ENCODE results near the gene NUBPL.
"Not testable (repeated sequence)": the region's sequence is repeated elsewhere in the genome, so short reads cannot be mapped to it uniquely, and the experiment has no call there.

NUBPL gene

DNA sequence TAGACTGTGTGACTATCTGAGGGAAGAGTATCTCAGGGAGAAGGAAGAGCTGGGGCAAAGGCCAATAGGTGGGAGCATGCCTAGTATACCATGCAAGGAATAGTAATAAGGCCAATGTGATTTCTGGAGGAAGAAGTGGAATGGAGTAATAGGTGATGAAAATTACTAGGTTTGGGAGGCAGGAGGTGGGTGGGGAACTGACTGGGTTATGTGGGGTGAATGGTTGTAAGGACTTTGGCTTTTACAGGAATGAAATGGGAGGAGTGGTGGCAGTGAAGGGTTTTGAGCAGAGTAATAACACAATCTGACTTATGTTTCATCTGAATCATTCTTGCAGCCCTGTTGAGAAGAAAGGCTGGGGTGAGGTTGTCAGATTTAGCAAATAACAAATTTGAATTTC, 30.9 kb downstream of the NUBPL start:
- no peak overlapping the region for H3K27ac ChIP-seq
- TF ChIP-seq ZFX (IDR thresholded peaks at IDR 0.05; ENCODE audit: borderline replicate concordance), result no peak
- TF ChIP-seq, protein P1, sequence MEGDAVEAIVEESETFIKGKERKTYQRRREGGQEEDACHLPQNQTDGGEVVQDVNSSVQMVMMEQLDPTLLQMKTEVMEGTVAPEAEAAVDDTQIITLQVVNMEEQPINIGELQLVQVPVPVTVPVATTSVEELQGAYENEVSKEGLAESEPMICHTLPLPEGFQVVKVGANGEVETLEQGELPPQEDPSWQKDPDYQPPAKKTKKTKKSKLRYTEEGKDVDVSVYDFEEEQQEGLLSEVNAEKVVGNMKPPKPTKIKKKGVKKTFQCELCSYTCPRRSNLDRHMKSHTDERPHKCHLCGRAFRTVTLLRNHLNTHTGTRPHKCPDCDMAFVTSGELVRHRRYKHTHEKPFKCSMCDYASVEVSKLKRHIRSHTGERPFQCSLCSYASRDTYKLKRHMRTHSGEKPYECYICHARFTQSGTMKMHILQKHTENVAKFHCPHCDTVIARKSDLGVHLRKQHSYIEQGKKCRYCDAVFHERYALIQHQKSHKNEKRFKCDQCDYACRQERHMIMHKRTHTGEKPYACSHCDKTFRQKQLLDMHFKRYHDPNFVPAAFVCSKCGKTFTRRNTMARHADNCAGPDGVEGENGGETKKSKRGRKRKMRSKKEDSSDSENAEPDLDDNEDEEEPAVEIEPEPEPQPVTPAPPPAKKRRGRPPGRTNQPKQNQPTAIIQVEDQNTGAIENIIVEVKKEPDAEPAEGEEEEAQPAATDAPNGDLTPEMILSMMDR (IDR thresholded peaks at IDR 0.05), result no peak

DNA sequence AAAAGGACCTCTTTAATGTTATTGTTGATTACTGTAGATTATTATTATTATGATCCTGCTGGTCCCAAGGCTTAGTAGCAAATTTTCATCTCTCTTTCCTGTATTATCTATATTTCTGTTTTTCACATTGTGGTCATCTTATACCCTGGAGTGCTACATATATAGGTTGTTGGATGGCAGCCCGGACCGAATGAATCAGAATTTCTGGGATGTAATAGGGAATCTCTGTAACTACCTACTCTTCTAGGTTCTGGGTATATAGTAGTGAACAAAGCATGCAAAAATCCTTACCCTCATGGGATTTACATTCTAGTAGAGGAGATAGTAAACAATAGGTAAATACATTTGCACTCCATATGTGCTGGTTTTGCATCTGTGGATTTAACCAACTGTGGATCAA, 31.4 kb downstream of the NUBPL start:
- no peak for TF ChIP-seq ZFX (IDR thresholded peaks at IDR 0.05; ENCODE audit: borderline replicate concordance)
- TF ChIP-seq, protein P1 (IDR thresholded peaks at IDR 0.05), result no peak
- no peak overlapping the region for H3K27ac ChIP-seq

DNA sequence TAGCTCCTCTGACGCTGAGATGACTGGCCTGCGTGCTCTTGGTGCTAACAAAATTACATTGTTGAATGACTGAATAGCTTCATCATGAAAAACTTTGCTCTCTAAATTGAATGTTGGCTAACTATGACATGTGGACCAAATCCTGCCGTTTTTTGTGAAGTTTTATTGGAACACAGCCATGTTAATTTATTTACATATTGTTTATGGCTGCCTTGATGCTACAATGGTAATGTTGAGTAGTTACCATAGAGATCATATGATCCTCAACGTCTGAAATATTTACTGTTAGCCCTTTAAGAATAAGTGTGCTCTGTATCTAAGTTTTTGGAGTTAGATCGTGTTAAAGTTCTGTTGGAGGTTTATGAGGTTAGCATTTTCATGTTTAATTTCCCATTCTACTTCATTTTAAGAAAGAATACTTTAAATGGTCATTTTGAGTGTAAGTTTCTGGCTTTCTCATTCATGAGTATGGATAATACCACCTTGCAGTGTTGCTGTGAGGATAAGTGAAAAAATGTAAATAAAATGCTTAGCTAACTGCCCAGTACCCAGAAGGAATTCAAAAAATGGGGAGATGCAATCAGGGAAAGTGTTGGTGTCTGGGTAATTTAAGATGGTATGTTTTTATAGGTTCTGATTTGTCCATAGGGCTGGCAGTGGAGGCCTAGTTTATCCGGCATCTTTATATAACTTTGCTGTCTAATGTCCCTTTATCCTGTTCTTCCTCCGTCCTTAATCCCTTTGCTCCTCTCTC, 35.3 kb downstream of the NUBPL start:
- no peak overlapping the region for H3K27ac ChIP-seq
- TF ChIP-seq ZFX (IDR thresholded peaks at IDR 0.05; ENCODE audit: borderline replicate concordance), result no peak
- TF ChIP-seq, protein P1 (IDR thresholded peaks at IDR 0.05), result no peak

DNA sequence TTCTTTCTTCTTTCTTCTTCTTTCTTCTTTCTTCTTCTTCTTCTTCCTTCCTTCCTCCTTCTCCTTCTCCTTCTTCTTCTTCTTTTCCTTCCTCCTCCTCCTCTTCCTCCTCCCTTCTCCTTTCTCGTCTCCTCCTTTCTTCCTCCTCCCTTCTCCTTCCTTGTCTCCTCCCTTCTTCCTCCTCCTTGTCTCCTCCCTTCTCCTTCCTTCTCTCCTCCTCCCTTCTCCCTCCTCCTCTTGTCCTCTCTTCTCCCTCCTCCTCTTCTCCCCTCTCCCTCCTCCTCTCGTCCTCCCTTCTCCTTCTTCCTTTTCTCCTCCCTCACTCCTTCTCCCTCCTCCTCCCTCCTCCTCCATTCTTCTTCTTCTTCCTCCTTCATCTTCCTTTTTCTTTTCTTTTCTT, 44.5 kb downstream of the NUBPL start:
- TF ChIP-seq ZFX (IDR thresholded peaks at IDR 0.05; ENCODE audit: borderline replicate concordance), result no peak
- TF ChIP-seq, protein P1 (IDR thresholded peaks at IDR 0.05), result no peak
- H3K27ac ChIP-seq, result no peak overlapping the region

DNA sequence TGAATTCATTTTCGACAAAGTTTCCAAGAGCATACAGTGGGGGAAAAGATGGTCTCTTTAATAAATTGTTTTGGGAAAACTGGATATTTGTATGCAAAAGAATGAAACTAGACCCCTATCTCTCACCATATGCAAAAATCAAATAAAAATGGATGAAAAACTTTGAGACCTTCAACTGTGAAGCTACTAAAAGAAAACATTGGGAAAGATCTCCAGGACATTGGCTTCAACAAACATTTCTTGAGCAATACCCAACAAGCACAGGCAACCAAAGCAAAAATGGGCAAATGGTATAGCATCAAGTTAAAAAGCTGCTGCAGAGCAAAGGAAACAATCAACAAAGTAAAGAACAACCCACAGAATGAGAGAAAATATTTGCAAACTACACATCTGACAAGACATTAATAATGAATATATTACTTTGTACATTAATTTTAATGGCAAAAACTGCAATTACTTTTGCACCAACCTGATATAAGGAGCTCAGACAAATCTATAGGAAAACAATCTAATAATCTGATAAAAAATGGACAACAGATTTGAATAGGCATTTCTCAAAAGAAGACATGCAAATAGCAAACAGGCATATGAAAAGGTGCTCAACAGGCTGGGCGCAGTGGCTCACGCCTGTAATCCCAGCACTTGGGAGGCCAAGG, 50.7 kb downstream of the NUBPL start:
- no peak overlapping the region for H3K27ac ChIP-seq
- TF ChIP-seq, protein P1 (IDR thresholded peaks at IDR 0.05), result no peak
- TF ChIP-seq ZFX (IDR thresholded peaks at IDR 0.05; ENCODE audit: borderline replicate concordance), result no peak

DNA sequence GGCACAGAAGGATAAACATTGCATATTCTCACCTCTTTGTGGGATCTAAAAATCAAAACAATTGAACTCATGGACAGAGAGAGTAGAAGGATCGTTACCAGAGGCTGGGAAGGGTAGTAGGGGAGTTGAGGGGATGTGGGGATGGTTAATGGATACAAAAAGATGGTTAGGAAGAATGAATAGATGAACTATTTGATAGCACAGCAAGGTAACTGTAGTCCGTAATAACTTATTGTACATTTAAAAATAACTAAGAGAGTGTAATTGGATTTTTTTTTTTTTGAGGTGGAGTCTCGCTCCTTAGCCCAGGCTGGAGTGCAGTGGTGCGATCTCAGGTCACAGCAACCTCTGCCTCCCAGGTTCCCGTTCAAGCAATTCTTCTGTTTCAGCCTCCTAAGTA, 52.0 kb downstream of the NUBPL start:
- no peak for TF ChIP-seq ZFX (IDR thresholded peaks at IDR 0.05; ENCODE audit: borderline replicate concordance)
- TF ChIP-seq, protein P1 (IDR thresholded peaks at IDR 0.05), result no peak

DNA sequence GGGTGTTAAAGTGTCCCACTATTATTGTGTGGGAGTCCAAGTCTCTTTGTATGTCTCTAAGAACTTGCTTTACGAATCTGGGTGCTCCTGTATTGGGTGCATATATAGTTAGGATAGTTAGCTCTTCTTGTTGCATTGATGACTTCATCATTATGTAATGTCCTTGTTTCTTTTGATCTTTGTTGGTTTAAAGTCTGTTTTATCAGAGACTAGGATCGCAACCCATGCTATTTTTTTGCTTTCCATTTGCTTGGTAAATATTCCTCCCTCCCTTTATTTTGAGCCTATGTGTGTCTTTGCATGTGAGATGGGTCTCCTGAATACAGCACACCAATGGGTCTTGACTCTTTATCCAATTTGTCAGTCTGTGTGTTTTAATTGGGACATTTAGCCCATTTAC, 57.7 kb downstream of the NUBPL start:
- H3K27ac ChIP-seq, result not testable (repeated sequence)

More for the DNA sequence above, 52.0 kb downstream of the NUBPL start:
- H3K27ac ChIP-seq, result no peak overlapping the region

Measured in 22Rv1 (cell line).